ENCODE data around the gene TTLL12. TPM values are rescaled to one million over a fixed set of nuclear protein-coding genes. Genes with fewer than 3 reads are reported as not detected.

The TTLL12 gene
- total and polyA plus RNA-seq, 2 donors (not counting 1 experiment from before 2014, with no cell fraction given), result 11.0 to 21.3 TPM

DNA sequence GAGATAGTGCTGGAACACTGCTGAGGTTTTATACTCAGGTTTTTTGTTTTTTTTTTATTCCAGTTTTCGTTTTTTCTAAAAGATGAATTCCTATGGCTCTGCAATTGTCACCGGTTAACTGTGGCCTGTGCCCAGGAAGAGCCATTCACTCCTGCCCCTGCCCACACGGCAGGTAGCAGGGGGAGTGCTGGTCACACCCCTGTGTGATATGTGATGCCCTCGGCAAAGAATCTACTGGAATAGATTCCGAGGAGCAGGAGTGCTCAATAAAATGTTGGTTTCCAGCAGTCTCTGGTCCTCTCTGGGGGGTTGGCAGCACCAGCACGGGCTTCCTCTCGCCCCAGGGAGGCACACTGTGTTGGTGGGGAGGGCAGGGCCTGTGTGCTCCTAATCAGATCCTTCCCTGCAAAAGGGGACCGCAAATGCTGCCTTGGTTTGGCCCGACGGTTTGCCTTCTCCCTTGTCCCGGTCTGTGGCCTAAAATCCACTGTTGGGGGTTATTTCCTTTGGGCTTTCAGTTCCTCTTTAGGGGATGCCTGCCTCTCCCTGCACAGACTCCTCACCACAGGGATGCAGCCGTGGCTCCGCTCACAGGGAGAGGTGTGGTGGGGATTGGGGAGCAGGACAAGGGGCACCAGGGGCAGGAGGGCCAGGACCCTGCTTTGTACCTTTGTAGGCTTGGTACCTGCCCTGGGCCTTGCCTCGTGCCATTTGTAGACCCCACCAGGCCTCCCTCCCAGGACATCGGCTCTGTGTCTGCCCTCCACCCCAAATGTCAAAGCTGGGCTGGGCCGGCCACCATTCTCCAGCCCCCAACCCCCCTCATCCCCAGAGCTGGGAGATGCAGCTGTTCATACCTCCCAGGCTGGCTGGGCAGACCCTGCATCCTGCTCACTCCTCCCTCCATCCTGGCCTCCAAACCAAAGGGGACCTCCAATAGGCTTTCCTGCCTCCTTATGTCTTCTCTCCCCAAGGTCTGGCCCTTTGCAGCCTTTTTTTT is 57.2 kb downstream of the TTLL12 start:
- intact Hi-C loops (cut with micrococcal nuclease), result loop anchor here (10.0 kb wide), 1 partner anchor 265 kb away; no protein-coding TSS in a partner anchor
- ChIA-PET POLR2A (no interaction called here), CTCF (interaction anchor here (1.6 kb wide), 1 partner anchor 20 kb away, joined by 4 read pairs; the partner anchor contains the start of gene BIK)
- peaks cover 0 to 9% (median 0%) of the 10 kb centered on the region in 3 donors for H3K9me3 ChIP-seq (ENCODE audit: control extremely low read depth in 1 of 3, control insufficient read depth in 2 of 3, insufficient read depth in 1 of 3, low read length in 2 of 3)
- H3K4me3 ChIP-seq (ENCODE audit: control extremely low read depth in 1 of 5, extremely low read depth in 1 of 5, insufficient read depth in 1 of 5, low read depth in 2 of 5, low read length in 4 of 5), result no peak overlapping the region
- no peak overlapping the region for H3K4me3 Mint-ChIP-seq
- H3K27me3 ChIP-seq (replicated peaks in 1 of 4; ENCODE audit: control extremely low read depth in 1 of 4, control insufficient read depth in 3 of 4, insufficient read depth in 4 of 4, low read length in 3 of 4), result peaks cover 0 to 32% (median 11%) of the 10 kb centered on the region in 4 experiments
- WGBS (ENCODE audit: insufficient coverage), result 59% methylated on average over 13 of the region's 16 CpGs
- ATAC-seq (ENCODE audit: low read depth) (no peak), DNase-seq (no peak)
- TF ChIP-seq CTCF (IDR thresholded peaks at IDR 0.05) (no peak), EZH2 (IDR thresholded peaks at IDR 0.05; ENCODE audit: borderline replicate concordance, insufficient read depth, low read depth, low read length, poor library complexity, severe bottlenecking) (no peak)
- H3K9ac ChIP-seq (ENCODE audit: low read length), result no peak overlapping the region
- H3K27ac ChIP-seq (ENCODE audit: low read length in 2 of 2), result no peak overlapping the region
- H3K27ac Mint-ChIP-seq, result no peak overlapping the region
- H3K79me2 ChIP-seq (ENCODE audit: control insufficient read depth, insufficient read depth, low read length), result no peaks in the 10 kb centered on the region
- H3K4me1 Mint-ChIP-seq, result peaks cover 10% of the 10 kb centered on the region
- no peaks in the 10 kb centered on the region for H3K27me3 Mint-ChIP-seq
- H3K9me3 Mint-ChIP-seq (ENCODE audit: insufficient read depth), result no peaks in the 10 kb centered on the region
- H4K20me1 ChIP-seq (ENCODE audit: control insufficient read depth, insufficient read depth, low read length, poor library complexity, severe bottlenecking), result peaks cover 29% of the 10 kb centered on the region
- peaks cover 2 to 20% of the 10 kb centered on the region in 2 experiments for H3K36me3 ChIP-seq (replicated peaks in 1 of 2; ENCODE audit: control extremely low read depth in 1 of 2, control insufficient read depth in 1 of 2, extremely low read depth in 1 of 2, insufficient read depth in 2 of 2, low read length in 1 of 2)
- H3K4me2 ChIP-seq (replicated peaks; ENCODE audit: low read depth, low read length, poor library complexity, severe bottlenecking), result peak overlapping the region; percentile 14
- peaks cover 24 to 29% of the 10 kb centered on the region in 2 donors for H3K4me1 ChIP-seq (ENCODE audit: control insufficient read depth in 2 of 2, insufficient read depth in 2 of 2, low read length in 2 of 2)
- no peak overlapping the region for H2AFZ ChIP-seq (ENCODE audit: insufficient read depth, low read depth, low read length, poor library complexity, severe bottlenecking)

Data from B cell (primary cell).